Kidney epithelial cell (primary cell): ENCODE data around the gene LCAT. TPM values are rescaled to one million over a fixed set of nuclear protein-coding genes. Genes with fewer than 3 reads are reported as not detected.

Experiments used
- DNase-seq: peaks from one replicate; pipeline ENCODE4 v3.0.0-alpha.2; 2010; ENCODE audit warnings: low read depth
- H3K27me3 ChIP-seq: 2 replicates; pipeline ENCODE4 v1.6.0; 2011; ENCODE audit warnings: low read length; ENCODE audit not compliant: control insufficient read depth, insufficient read depth
- H3K36me3 ChIP-seq: 2 replicates; pipeline ENCODE4 v1.5.1; 2011; ENCODE audit warnings: low read length; ENCODE audit not compliant: control insufficient read depth, insufficient read depth
- H3K4me3 ChIP-seq: 2 replicates; pipeline ENCODE4 v1.5.1; 2011; ENCODE audit warnings: low read depth, mild to moderate bottlenecking, control low read depth, low read length
- total RNA-seq: library from RNA; depleted of rRNA; stranded (reverse); fragments of >200 nt; gene quantifications from 2 replicates; pipeline ENCODE4 v1.2.3, GENCODE V29; 2015
- TF ChIP-seq, protein P1 (sequence below): IDR thresholded peaks from 2 replicates; pipeline ENCODE4 v1.5.1; 2011; ENCODE audit warnings: mild to moderate bottlenecking, moderate library complexity, low read length, control low read depth, inconsistent platforms; ENCODE audit not compliant: insufficient read depth, poor library complexity, severe bottlenecking

Gene LCAT, protein sequence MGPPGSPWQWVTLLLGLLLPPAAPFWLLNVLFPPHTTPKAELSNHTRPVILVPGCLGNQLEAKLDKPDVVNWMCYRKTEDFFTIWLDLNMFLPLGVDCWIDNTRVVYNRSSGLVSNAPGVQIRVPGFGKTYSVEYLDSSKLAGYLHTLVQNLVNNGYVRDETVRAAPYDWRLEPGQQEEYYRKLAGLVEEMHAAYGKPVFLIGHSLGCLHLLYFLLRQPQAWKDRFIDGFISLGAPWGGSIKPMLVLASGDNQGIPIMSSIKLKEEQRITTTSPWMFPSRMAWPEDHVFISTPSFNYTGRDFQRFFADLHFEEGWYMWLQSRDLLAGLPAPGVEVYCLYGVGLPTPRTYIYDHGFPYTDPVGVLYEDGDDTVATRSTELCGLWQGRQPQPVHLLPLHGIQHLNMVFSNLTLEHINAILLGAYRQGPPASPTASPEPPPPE
- total RNA-seq: 3.7 and 5.5 TPM in 2 replicates

DNA sequence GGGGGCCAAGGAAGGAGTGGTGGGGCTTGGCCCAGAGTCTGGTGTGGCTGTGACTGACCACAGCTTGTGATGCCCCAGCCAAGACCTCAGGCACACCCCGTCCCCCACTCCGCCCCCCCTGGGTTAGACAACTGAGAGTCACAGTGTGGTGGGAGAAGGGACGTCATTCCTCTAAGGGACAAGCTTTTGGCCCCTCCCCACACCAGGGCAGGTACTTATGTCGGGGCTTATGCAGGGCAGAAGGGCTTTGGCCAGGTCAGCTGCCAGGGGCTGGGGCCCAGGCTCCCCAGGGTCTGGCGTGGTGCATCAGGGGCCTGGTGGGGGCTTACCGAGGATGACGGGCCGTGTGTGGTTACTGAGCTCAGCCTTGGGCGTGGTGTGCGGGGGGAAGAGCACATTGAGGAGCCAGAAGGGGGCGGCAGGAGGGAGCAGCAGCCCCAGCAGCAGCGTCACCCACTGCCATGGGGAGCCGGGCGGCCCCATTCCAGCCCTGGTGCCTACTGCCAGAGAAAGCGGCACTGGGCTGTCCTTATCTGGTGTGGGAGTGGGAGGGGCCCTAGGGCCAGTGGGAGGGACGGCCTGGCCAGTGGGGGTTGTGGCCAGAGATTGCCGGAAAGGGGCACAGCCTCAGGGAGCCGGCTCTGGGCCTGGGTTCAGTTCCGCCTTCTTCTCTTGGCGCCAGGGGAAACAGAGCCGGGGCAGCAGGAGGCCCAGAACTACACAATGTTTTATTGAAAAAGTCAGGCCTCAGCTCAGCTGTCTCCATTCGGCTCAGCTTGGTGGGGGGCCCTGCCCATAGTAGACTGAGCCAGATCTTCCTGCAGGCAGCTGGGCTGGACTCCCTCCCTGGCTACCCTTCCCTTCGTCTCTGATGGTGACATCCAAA is at the start of gene LCAT:
Gene LCAT (minus strand): TSS at position 502 of the 886 bp plus-strand sequence. CDS start 19 bp downstream, at position 483.
- peaks cover 1% of the 10 kb centered on the region for H3K36me3 ChIP-seq

DNA sequence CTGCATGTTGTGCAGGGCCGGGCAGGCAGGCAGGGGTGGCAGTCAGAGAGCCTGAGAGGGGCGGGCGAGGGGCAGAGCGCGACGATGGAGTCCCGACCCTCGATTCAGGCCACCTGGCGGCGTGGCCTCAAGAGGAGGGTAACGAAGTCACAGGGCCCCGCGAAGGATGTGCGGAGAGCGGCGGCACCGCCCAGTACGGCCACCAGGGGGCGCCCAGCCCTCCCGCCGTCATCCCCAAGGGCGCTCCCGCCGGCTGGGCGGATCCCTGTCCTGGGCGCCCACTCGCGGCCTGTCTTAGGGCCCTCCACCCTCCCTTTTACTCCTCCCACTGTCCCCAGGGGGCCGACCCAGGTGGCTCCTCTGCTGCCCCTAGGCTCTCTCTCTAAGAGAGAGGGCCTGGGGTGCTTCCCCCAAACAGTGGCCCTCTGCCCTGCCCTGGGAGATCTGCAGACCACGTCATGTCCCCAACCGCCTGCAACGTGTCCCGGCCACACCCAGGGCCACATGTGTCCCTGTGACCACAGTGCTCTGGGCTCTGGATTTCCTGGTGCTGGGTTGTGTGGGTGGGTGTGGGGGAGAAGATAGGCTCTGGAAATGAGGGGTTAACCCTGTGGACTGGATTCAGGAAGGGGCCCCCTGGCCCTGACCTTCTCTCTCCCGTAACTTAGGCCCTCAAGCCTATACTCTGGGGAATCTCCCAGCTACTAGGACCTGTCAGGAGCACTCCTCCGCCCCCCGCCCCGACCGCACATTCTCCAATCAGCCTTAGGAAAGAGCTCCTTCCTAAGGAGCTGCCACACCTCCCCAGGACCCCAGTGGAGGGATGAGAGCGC is 49.5 kb upstream of the LCAT start:
- TF ChIP-seq, protein P1, sequence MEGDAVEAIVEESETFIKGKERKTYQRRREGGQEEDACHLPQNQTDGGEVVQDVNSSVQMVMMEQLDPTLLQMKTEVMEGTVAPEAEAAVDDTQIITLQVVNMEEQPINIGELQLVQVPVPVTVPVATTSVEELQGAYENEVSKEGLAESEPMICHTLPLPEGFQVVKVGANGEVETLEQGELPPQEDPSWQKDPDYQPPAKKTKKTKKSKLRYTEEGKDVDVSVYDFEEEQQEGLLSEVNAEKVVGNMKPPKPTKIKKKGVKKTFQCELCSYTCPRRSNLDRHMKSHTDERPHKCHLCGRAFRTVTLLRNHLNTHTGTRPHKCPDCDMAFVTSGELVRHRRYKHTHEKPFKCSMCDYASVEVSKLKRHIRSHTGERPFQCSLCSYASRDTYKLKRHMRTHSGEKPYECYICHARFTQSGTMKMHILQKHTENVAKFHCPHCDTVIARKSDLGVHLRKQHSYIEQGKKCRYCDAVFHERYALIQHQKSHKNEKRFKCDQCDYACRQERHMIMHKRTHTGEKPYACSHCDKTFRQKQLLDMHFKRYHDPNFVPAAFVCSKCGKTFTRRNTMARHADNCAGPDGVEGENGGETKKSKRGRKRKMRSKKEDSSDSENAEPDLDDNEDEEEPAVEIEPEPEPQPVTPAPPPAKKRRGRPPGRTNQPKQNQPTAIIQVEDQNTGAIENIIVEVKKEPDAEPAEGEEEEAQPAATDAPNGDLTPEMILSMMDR: peak; percentile 83
- Histone ChIP-seq H3K4me3 (no peak overlapping the region), H3K36me3 (no peaks in the 10 kb centered on the region), H3K27me3 (peaks cover 3% of the 10 kb centered on the region)
- DNase-seq: no peak

More for the DNA sequence above, at the start of gene LCAT:
- H3K27me3 ChIP-seq: no peaks in the 10 kb centered on the region
- H3K4me3 ChIP-seq: no peak within 1 kb of the TSS
- TF ChIP-seq, protein P1: no peak
- DNase-seq: no peak

DNA sequence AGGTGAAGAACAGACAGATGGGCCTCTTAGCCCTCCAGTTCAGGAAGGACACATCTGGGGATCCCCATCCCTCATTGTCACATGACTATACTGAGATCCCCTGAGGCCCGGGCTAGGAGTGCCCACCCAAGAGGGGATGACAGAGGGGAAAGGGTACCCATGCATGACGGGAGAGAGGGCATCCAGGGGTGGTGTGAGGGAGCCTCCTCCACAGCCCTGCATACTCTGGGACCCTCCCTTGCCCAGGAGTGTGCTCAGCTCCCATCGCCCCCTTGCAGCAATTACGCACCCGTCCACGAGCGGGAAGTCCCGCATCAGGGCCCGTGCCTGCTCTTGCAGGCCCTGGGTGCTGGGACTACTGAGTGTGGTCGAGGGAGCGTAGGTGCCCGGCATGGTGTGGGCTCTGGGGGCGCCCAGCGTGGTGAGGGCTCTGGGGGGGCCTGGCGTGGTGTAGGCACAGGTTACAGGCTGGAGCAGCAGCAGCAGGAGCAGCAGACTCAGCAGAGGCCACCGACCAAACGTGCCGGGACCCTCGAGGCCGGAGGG is 48.8 kb upstream of the LCAT start:
- TF ChIP-seq, protein P1: no peak
- Histone ChIP-seq H3K27me3 (peaks cover 3% of the 10 kb centered on the region), H3K4me3 (no peak overlapping the region), H3K36me3 (no peaks in the 10 kb centered on the region)
- no peak for DNase-seq

DNA sequence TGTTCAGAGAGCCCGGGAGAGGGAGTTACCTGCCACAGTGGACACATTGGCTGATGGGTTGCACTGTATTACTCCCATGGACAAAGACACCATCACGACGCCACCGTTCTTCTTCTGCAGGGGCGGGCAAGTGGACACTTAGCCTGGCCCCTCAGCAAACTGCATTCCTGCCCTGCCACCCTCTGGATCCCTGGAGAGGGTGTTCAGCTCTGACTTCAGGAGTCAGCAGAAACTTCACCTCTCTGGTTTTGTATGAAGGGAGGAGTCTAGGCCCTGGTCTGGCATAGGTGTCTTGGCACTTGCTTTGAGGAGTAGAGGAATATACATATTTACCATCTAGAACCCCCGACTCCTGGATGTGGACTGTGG is 46.1 kb upstream of the LCAT start:
- TF ChIP-seq, protein P1: no peak
- Histone ChIP-seq H3K36me3 (no peaks in the 10 kb centered on the region), H3K27me3 (peaks cover 3% of the 10 kb centered on the region), H3K4me3 (no peak overlapping the region)
- DNase-seq: no peak

DNA sequence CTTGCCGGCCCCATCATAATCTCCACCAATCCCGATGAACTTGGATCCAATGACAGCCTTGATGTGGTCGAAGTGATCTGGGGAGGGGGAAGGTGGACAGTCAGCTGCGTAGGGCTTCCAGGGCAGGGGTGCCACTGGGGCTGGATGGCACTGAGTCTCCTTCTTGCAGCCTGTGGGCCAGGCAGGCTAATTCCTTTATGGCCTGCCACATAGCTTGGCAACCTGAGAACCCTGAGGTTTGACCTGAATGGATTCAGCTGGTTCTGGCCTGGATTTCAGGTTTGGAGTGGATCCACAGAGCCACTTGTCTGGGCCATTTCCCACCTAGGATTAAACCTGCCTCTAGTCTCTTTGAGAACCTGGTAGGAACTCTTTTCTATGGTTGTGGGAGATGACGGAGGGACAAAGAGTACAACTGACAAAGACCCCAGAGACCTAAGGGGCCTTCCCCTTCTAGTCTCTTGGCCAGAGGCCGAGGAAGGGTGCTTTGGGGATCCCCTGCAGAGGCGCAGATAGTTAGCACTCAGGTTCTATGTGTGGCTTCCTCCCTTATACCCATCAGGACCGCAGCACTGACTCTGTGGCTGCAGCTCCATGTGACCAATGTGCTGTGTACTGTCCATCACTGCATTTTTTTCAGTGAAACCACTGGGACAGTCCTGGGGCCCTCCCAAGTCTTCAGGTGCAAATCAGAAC is 45.5 kb upstream of the LCAT start:
- TF ChIP-seq, protein P1: no peak
- Histone ChIP-seq H3K36me3 (no peaks in the 10 kb centered on the region), H3K27me3 (peaks cover 3% of the 10 kb centered on the region), H3K4me3 (no peak overlapping the region)
- no peak for DNase-seq
